Spleen (tissue), 11 donors: Measurements from ENCODE around the gene PHTF2. TPM values are rescaled to one million over a fixed set of nuclear protein-coding genes. Genes with fewer than 3 reads are reported as not detected.

ENCODE experiments used
- DNase-seq: peaks from one replicate; pipeline ENCODE4 v3.0.0-alpha.2; 2020
- H3K27ac ChIP-seq, 8 donors: fragments of 200-600 bp; sonication (generic) in 7 of 8; 1 replicate in 4 of 8; 2 replicates in 4 of 8; pipeline versions ENCODE4 v1.5.0 to v1.8.0; 2016 to 2021; ENCODE audit warnings: inconsistent platforms in 4 of 8, mild to moderate bottlenecking in 4 of 8, moderate library complexity in 1 of 8
- H3K27me3 ChIP-seq, 7 donors: fragments of 200-600 bp; sonication (generic) in 6 of 7; replicated peaks in 1 of 7; 1 replicate in 4 of 7; 2 replicates in 3 of 7; pipeline versions ENCODE4 v1.5.0 to v1.8.0; 2016 to 2021; ENCODE audit warnings: inconsistent platforms in 3 of 7, mild to moderate bottlenecking in 1 of 7
- H3K36me3 ChIP-seq, 6 donors: fragments of 200-600 bp; sonication (generic) in 5 of 6; 1 replicate in 4 of 6; 2 replicates in 2 of 6; pipeline versions ENCODE4 v1.5.0 to v1.8.0; 2016 to 2021; ENCODE audit warnings: inconsistent platforms in 2 of 6
- H3K4me1 ChIP-seq, 6 donors: fragments of 200-600 bp; sonication (generic) in 5 of 6; 1 replicate in 3 of 6; 2 replicates in 3 of 6; pipeline versions ENCODE4 v1.5.0 to v1.8.0; 2016 to 2021; ENCODE audit warnings: inconsistent platforms in 3 of 6
- H3K4me3 ChIP-seq, 8 donors: fragments of 200-600 bp; sonication (generic) in 7 of 8; 1 replicate in 4 of 8; 2 replicates in 4 of 8; pipeline versions ENCODE4 v1.5.0 to v1.8.0; 2016 to 2021; ENCODE audit warnings: inconsistent platforms in 4 of 8, mild to moderate bottlenecking in 4 of 8, moderate library complexity in 2 of 8
- H3K9me3 ChIP-seq, 8 donors: fragments of 200-600 bp; sonication (generic) in 7 of 8; 1 replicate in 4 of 8; 2 replicates in 4 of 8; pipeline versions ENCODE4 v1.5.0 to v1.8.0; 2016 to 2021; ENCODE audit warnings: inconsistent platforms in 4 of 8
- CTCF ChIP-seq, 11 experiments: fragments of 200-600 bp in 7 of 11; fragments of 450-650 bp in 4 of 11; sonication (generic) in 4 of 11; IDR thresholded peaks in 8 of 11; conservative IDR thresholded peaks in 3 of 11; 1 replicate in 7 of 11; 2 replicates in 4 of 11; pipeline versions ENCODE4 v1.4.0 to v1.8.0; 2016 to 2021; ENCODE audit warnings: antibody characterized with exemption in 11 of 11, inconsistent platforms in 4 of 11, mild to moderate bottlenecking in 1 of 11
- POLR2A ChIP-seq, 3 donors: fragments of 450-650 bp; IDR thresholded peaks; one replicate each; pipeline ENCODE4 v1.5.1; 2017; ENCODE audit warnings: antibody characterized with exemption in 3 of 3, mild to moderate bottlenecking in 1 of 3
- POLR2AphosphoS5 ChIP-seq, 3 donors: sonication (generic); formaldehyde crosslinking; IDR thresholded peaks; one replicate each; pipeline ENCODE4 v1.5.1; 2017; ENCODE audit warnings: antibody characterized with exemption in 3 of 3
- WGBS, 5 donors: extraction: QIAGEN DNeasy Blood & Tissue Kit in 3 of 5; methylation state at CpG; one replicate each; pipeline versions ENCODE4 v1.1.5 to v1.1.7; 2013 to 2018; 5-methylcytosine and 5-hydroxymethylcytosine counted together
- intact Hi-C: fragments of 100-400 bp; cut with DNase I; formaldehyde crosslinking; loops from one replicate; pipeline ENCODE4 v1.15.0; 2023; ENCODE audit warnings: low total_unique reads
- polyA plus RNA-seq, 3 donors: library from polyadenylated mRNA; stranded (reverse); fragments of 200-250 nt; gene quantifications; one replicate each; pipeline ENCODE4 v1.2.1, GENCODE V29; 2013
- total RNA-seq, 7 donors: library from RNA; depleted of rRNA in 3 of 7; stranded (reverse); fragments of >200 nt in 3 of 7; fragmentation: NEBNext Ultra II Directional in 4 of 7; extraction: Animal tissue kit (Norgen Biotek cat#: 25700) in 4 of 7; gene quantifications; one replicate each; pipeline versions ENCODE4 v1.1.0 to v1.2.1, GENCODE V29; 2016 to 2021
- donor health status: healthy with polysubstance abuse.
- donor health status: DM: no; HTN: no; CAD: no; lungs with moderate emphysema.
- donor health status: DM: no; HTN: no; CAD: no.
- donor health status: Bipolar disorder and iron deficiency.
- donor health status: healthy.
- donor health status: DM: no; HTN: no; CAD: no.
- donor health status: DM: yes; HTN: yes; CAD: no.

PHTF2 gene
- total and polyA plus RNA-seq, 10 donors: 13.3 to 47.7 (median 34.7) TPM

GRCh38 chr7:77791956-77792355 is 6.6 kb upstream of the PHTF2 start:
- intact Hi-C loops: no loop called here
- Histone ChIP-seq H3K9me3 (no peaks in the 10 kb centered on the region), H3K27ac (peak overlapping the region in 4 of 8 donors; percentile 14 to 39 (median 32)), H3K4me1 (peaks cover 10 to 50% (median 31%) of the 10 kb centered on the region in 6 donors), H3K4me3 (no peak overlapping the region), H3K36me3 (peaks cover 0 to 26% (median 4%) of the 10 kb centered on the region in 6 donors), H3K27me3 (no peaks in the 10 kb centered on the region)
- TF ChIP-seq CTCF (IDR thresholded peaks at IDR 0.05 in 8 of 11, conservative IDR thresholded peaks at IDR 0.05 in 3 of 11) (no peak), POLR2A (IDR thresholded peaks at IDR 0.05) (no peak), POLR2AphosphoS5 (IDR thresholded peaks at IDR 0.05) (no peak)
- DNase-seq: no peak
- 90 to 97% (median 93%) methylated on average over 2 of the region's 2 CpGs for WGBS, 5 donors

GRCh38 chr7:77794000-77794399 is 4.6 kb upstream of the PHTF2 start:
- no peak for DNase-seq
- Histone ChIP-seq H3K9me3 (no peaks in the 10 kb centered on the region), H3K4me1 (peaks cover 17 to 60% (median 38%) of the 10 kb centered on the region in 6 donors), H3K27ac (no peak overlapping the region), H3K27me3 (no peaks in the 10 kb centered on the region), H3K36me3 (peaks cover 0 to 26% (median 4%) of the 10 kb centered on the region in 6 donors), H3K4me3 (no peak overlapping the region)
- TF ChIP-seq POLR2A (IDR thresholded peaks at IDR 0.05): no peak
- no peak for TF ChIP-seq POLR2AphosphoS5 (IDR thresholded peaks at IDR 0.05)
- TF ChIP-seq CTCF (IDR thresholded peaks at IDR 0.05 in 8 of 11, conservative IDR thresholded peaks at IDR 0.05 in 3 of 11): no peak
- 91 to 97% (median 95%) methylated on average over 4 of the region's 4 CpGs for WGBS, 5 donors
- intact Hi-C loops: no loop called here

- TF ChIP-seq POLR2A (IDR thresholded peaks at IDR 0.05): no peak
- TF ChIP-seq CTCF (IDR thresholded peaks at IDR 0.05 in 8 of 11, conservative IDR thresholded peaks at IDR 0.05 in 3 of 11): no peak
- TF ChIP-seq POLR2AphosphoS5 (IDR thresholded peaks at IDR 0.05): no peak
- Histone ChIP-seq H3K4me3 (peak overlapping the region in 2 of 8 donors; percentile 85 to 86), H3K36me3 (peaks cover 0 to 26% (median 4%) of the 10 kb centered on the region in 6 donors), H3K27ac (peak overlapping the region in 3 of 8 donors; percentile 32 to 95 (median 92)), H3K27me3 (no peaks in the 10 kb centered on the region), H3K4me1 (peaks cover 27 to 80% (median 54%) of the 10 kb centered on the region in 6 donors), H3K9me3 (no peaks in the 10 kb centered on the region)
- intact Hi-C loops: no loop called here
- 64 to 99% (median 96%) methylated on average over 3 of the region's 3 CpGs for WGBS, 5 donors
- DNase-seq: no peak
These were observed 2.5 kb upstream of the PHTF2 start for GRCh38 chr7:77796109-77796508.

GRCh38 chr7:77796960-77797359 is 1.6 kb upstream of the PHTF2 start:
- TF ChIP-seq POLR2AphosphoS5 (IDR thresholded peaks at IDR 0.05): no peak
- TF ChIP-seq POLR2A (IDR thresholded peaks at IDR 0.05): no peak
- TF ChIP-seq CTCF (IDR thresholded peaks at IDR 0.05 in 8 of 11, conservative IDR thresholded peaks at IDR 0.05 in 3 of 11): no peak
- Histone ChIP-seq H3K27me3 (no peaks in the 10 kb centered on the region), H3K9me3 (no peaks in the 10 kb centered on the region), H3K27ac (peak overlapping the region in 6 of 8 donors; percentile 32 to 95 (median 92)), H3K4me1 (peaks cover 29 to 84% (median 61%) of the 10 kb centered on the region in 6 donors), H3K4me3 (peak overlapping the region; percentile 58 to 98 (median 92)), H3K36me3 (peaks cover 0 to 26% (median 4%) of the 10 kb centered on the region in 6 donors)
- intact Hi-C loops: no loop called here
- no peak for DNase-seq
- 44 to 73% (median 60%) methylated on average over 5 of the region's 5 CpGs for WGBS, 5 donors
